Left lung (tissue), 10 donors: Measurements from ENCODE around the gene SEC22A. TPM values are rescaled to one million over a fixed set of nuclear protein-coding genes. Genes with fewer than 3 reads are reported as not detected.

Experiments
- ATAC-seq: fragments of 200-7000 bp; cut with Tn5 transposase; one replicate; pipeline ENCODE4 v1.9.1; 2020; ENCODE audit warnings: moderate library complexity
- DNase-seq, 4 donors: peaks; one replicate each; pipeline ENCODE4 v3.0.0-alpha.2; 2013 to 2020
- H3K27ac ChIP-seq, 2 donors: fragments of 200-600 bp; sonication (generic) in 1 of 2; one replicate each; pipeline versions ENCODE4 v1.5.0 to v1.8.0; 2020 to 2021
- H3K27me3 ChIP-seq, 2 donors: fragments of 200-600 bp; sonication (generic) in 1 of 2; one replicate each; pipeline versions ENCODE4 v1.5.0 to v1.8.0; 2020 to 2021
- H3K36me3 ChIP-seq, 2 donors: fragments of 200-600 bp; sonication (generic) in 1 of 2; one replicate each; pipeline versions ENCODE4 v1.5.0 to v1.8.0; 2020 to 2021
- H3K4me1 ChIP-seq, 2 donors: fragments of 200-600 bp; one replicate each; pipeline ENCODE4 v1.8.0; 2021
- H3K4me3 ChIP-seq, 2 donors: fragments of 200-600 bp; sonication (generic) in 1 of 2; one replicate each; pipeline versions ENCODE4 v1.5.0 to v1.8.0; 2020 to 2021; ENCODE audit warnings: mild to moderate bottlenecking in 1 of 2
- H3K9me3 ChIP-seq, 2 donors: fragments of 200-600 bp; sonication (generic) in 1 of 2; one replicate each; pipeline versions ENCODE4 v1.5.0 to v1.8.0; 2020 to 2021
- intact Hi-C, 2 donors: fragments of 100-400 bp; cut with DNase I; formaldehyde crosslinking; loops; one replicate each; pipeline versions ENCODE4 v1.11.2 to v1.14.2; 2022
- polyA plus RNA-seq, 6 donors: library from polyadenylated mRNA; unstranded; fragments of 120-200 nt; gene quantifications; one replicate each; pipeline ENCODE4 v1.2.1, GENCODE V29; 2013; ENCODE audit not compliant: insufficient read length in 6 of 6
- total RNA-seq, 2 donors: library from RNA; stranded (reverse); fragmentation: NEBNext Ultra II Directional; extraction: Animal tissue kit (Norgen Biotek cat#: 25700); gene quantifications; one replicate each; pipeline ENCODE4 v1.2.1, GENCODE V29; 2021
- TF ChIP-seq, protein P1 (sequence below), 2 donors: fragments of 200-600 bp; sonication (generic) in 1 of 2; IDR thresholded peaks; one replicate each; pipeline versions ENCODE4 v1.5.0 to v1.8.0; 2021; ENCODE audit warnings: antibody characterized with exemption in 2 of 2
- donor health status: DM: no; HTN: yes; CAD: no.
- donor health status: DM: no; HTN: no; CAD: no.

SEC22A gene
- total and polyA plus RNA-seq, 8 donors: 15.7 to 35.9 (median 27.8) TPM

DNA sequence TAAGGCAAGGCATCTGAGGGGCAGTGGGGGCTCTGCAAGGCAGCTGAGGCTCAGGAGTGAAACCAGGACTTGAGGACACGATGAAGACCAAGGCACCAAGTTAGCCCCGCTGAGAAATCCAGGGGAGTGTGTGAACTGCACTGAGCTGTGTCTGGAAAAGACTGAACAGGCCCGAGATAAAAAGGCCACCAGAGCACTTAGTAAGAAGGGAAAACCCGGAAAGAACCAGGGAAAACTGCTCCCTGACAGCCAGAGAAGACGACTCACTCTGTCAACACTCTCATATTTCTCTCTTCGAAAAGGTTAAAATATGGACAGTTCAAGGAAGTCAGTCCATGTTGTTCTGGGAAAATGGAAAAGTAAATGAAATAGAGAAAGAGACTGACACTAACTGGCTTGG is 109.0 kb downstream of the SEC22A start:
- TF ChIP-seq, protein P1, sequence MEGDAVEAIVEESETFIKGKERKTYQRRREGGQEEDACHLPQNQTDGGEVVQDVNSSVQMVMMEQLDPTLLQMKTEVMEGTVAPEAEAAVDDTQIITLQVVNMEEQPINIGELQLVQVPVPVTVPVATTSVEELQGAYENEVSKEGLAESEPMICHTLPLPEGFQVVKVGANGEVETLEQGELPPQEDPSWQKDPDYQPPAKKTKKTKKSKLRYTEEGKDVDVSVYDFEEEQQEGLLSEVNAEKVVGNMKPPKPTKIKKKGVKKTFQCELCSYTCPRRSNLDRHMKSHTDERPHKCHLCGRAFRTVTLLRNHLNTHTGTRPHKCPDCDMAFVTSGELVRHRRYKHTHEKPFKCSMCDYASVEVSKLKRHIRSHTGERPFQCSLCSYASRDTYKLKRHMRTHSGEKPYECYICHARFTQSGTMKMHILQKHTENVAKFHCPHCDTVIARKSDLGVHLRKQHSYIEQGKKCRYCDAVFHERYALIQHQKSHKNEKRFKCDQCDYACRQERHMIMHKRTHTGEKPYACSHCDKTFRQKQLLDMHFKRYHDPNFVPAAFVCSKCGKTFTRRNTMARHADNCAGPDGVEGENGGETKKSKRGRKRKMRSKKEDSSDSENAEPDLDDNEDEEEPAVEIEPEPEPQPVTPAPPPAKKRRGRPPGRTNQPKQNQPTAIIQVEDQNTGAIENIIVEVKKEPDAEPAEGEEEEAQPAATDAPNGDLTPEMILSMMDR (IDR thresholded peaks at IDR 0.05): no peak
- H3K4me3 ChIP-seq: no peak overlapping the region
- intact Hi-C loops: no loop called here
- no peaks in the 10 kb centered on the region for H3K4me1 ChIP-seq
- DNase-seq: no peak
- H3K27ac ChIP-seq: no peak overlapping the region
- no peaks in the 10 kb centered on the region for H3K9me3 ChIP-seq
- no peaks in the 10 kb centered on the region for H3K36me3 ChIP-seq
- no peak for ATAC-seq
- H3K27me3 ChIP-seq: peaks cover 0 to 22% of the 10 kb centered on the region in 2 donors

DNA sequence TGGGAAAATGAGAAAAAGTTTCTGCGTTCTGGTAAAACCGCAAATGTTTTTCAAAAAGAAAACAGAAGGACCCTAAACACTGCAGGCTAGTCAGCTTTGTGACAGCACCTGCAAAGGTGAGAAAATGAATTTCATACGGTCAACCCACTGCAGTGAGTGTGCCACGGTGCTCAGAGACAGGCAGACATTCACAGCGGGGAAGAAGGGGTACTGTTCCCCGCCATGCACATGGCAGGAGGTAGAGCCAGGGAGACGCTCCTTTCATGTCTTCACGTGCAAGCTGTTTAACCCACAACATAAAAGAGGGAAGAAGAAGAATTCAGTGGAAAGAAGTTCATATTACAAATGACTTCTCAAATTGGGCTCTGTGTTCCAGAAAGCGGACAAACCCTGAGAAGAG is 109.5 kb downstream of the SEC22A start:
- no peak for ATAC-seq
- peaks cover 0 to 22% of the 10 kb centered on the region in 2 donors for H3K27me3 ChIP-seq
- H3K36me3 ChIP-seq: no peaks in the 10 kb centered on the region
- H3K27ac ChIP-seq: no peak overlapping the region
- H3K4me1 ChIP-seq: no peaks in the 10 kb centered on the region
- no peaks in the 10 kb centered on the region for H3K9me3 ChIP-seq
- TF ChIP-seq, protein P1 (IDR thresholded peaks at IDR 0.05): no peak
- intact Hi-C loops: no loop called here
- DNase-seq: peak in 1 of 4 donors; percentile 12
- H3K4me3 ChIP-seq: no peak overlapping the region

DNA sequence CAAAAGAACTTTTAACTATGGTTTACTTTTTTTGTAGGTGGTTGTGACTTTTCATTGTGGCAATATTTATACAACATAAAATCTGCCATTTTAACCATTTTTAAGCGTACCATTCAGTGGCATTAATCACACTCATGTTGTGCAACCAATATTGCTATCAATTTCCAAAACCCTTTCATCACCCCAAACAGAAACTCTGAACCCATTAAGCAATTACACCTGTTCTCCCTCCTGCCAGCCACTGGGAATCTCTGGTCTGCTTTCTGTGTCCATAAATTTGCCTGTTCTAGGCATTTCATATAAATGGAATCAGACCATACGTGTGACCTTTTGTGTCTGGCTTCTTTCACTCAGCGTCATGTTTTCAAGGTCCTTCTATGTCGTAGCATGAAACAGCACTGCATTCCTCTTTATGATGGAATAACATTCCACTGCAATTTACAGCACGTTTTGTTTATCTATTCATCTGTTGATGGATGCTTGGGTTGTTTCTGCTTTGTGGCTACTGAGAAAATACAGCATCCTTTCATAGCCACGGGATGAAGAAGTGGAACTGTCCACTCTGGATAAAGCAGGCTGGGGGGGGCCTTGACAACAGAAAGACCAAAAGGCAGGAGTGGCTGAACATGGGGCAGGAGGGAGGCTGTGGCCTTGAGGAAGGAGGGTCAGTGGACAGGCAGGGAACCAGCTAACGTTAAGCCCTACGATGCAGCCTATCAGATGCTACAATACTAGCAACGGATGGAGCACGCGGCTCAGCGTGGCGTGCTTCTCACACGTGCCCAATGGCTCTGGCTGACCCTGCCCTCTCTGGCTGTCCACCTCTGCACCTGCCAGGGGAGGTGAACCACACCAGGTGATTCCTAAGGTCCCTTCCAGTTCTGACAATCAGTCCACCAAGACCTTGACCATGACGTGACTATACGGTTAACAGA is 110.9 kb downstream of the SEC22A start:
- Histone ChIP-seq H3K36me3 (no peaks in the 10 kb centered on the region), H3K4me3 (no peak overlapping the region), H3K27me3 (peaks cover 0 to 22% of the 10 kb centered on the region in 2 donors), H3K4me1 (no peaks in the 10 kb centered on the region), H3K9me3 (no peaks in the 10 kb centered on the region), H3K27ac (no peak overlapping the region)
- intact Hi-C loops: no loop called here
- ATAC-seq (no peak), DNase-seq (peak in 1 of 4 donors; percentile 62)
- TF ChIP-seq, protein P1 (IDR thresholded peaks at IDR 0.05): no peak

DNA sequence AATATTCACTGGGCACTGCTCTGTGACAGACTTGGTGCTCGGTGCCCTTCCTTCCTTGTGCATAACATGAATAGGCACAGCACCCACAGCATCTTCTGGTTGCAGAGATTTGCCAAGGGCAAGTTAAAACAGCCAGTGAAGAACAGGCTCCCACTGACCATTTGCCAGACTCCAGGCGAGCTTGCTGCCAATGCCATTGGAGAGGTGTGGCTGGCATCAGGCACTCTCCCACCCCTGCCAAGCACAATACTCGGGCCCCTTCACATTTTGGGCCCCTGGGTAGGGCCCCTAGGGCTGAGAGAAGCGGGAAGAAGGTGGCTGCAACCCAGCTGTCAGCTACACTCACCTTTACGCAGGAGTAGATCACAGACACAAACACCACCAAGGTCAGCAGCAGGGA is 112.1 kb downstream of the SEC22A start:
- DNase-seq: peak in 1 of 4 donors; percentile 24
- TF ChIP-seq, protein P1 (IDR thresholded peaks at IDR 0.05): no peak
- no peak for ATAC-seq

More for the DNA sequence above, 112.1 kb downstream of the SEC22A start:
- Histone ChIP-seq H3K4me1 (no peaks in the 10 kb centered on the region), H3K9me3 (no peaks in the 10 kb centered on the region), H3K36me3 (no peaks in the 10 kb centered on the region), H3K4me3 (no peak overlapping the region), H3K27ac (no peak overlapping the region), H3K27me3 (peaks cover 0 to 22% of the 10 kb centered on the region in 2 donors)
- intact Hi-C loops: no loop called here
